ENCODE measurements around the gene GOPC. TPM values are rescaled to one million over a fixed set of nuclear protein-coding genes. Genes with fewer than 3 reads are reported as not detected.

The GOPC gene
- total and polyA plus RNA-seq, 2 of the 8 experiments (the other 6 are each of a cell fraction or from before 2014, with no cell fraction given) = 5.3 to 19.4 TPM

Other genes starting within 250 kb of the GOPC start
- not detected in 2 replicates for gene ROS1, start 176.6 kb downstream of the GOPC start, total RNA-seq (2021; fragmentation: NEBNext Ultra II Directional; extraction: Animal tissue kit (Norgen Biotek cat#: 25700))
- gene ROS1, start 176.6 kb downstream of the GOPC start, polyA plus RNA-seq (2011; rRNA removed) = not detected in 2 replicates
- gene DCBLD1, start 119.8 kb downstream of the GOPC start, total RNA-seq (2021; fragmentation: NEBNext Ultra II Directional; extraction: Animal tissue kit (Norgen Biotek cat#: 25700)) = 7.9 and 11.2 TPM in 2 replicates
- 3.7 and 3.9 TPM in 2 replicates for gene DCBLD1, start 119.8 kb downstream of the GOPC start, polyA plus RNA-seq (2011; rRNA removed)
- gene NUS1, start 73.0 kb upstream of the GOPC start, total RNA-seq (2021; fragmentation: NEBNext Ultra II Directional; extraction: Animal tissue kit (Norgen Biotek cat#: 25700)) = 76.4 and 77.7 TPM in 2 replicates
- gene NUS1, start 73.0 kb upstream of the GOPC start, polyA plus RNA-seq (2011; rRNA removed) = 14.3 and 20.7 TPM in 2 replicates